Epidermal melanocyte (primary cell): ENCODE data around the gene CCSER2.

Source experiments
- DNase-seq: peaks from one replicate; pipeline ENCODE4 v3.0.0; 2011; ENCODE audit warnings: low spot score; ENCODE audit not compliant: insufficient read length

The CCSER2 gene

DNA sequence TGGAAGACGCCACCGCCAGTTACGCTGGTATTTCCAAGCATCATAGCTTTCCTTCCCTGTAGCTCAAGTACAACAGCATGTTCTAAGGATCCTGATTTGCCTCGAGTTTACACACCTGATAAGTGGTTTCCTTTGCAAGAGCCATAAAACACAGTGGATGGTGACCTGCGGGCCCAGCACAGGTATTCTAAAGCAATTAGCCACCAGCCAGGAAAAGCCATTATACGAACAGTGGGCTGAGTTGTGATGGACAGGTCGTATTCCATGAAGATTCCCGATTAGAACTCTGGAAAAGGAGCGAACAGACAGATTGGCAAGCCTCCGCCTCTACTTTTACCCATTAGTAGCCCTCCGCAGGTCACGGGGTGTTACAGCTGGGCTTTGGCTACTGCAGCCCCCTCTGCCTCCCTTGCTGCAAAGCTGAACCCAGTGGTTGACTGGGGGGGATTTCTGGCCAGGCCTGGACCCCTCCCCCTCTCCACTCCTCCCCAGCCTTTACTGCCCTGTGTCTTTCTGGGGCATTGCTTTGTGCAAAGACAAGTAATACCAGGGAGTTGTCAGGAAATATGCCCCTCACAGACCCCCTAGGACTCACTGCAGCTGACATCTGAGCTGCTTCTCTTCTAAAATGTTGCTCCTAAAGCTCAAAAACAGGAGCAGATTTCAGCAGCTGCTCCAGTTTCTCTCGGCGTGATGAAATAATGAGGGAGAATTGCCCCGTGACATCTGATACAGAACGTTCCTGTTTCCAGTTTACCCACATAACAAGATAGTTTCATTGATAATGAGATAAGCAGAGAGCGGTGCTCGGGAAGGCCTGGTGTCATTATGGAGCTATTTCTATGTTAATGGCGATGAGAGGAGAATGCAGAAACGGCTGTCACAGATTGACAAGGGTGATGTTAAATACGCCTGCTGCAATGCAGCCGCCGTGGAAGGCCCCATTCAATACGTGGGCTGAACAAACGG lies 214.4 kb downstream of the CCSER2 start:
- no peak for DNase-seq

DNA sequence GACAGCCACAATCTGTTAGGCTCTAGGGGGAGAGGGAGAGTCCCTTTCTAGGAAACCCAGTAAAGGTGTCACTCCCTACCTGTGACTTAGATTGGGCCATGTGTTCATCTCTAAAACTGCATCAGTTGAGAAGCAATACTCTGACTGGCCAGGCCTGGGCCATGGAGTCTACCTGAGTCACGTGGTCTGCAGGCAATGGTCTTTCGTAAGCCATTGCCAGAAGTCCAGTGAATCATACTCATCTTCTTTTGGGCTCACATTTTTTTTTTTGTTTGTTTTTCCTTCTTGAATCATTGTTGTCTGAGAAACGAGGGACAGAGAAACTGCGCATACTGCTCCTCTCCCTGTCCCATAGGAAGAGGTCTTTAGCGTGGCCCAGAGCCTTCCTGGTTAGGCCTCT lies 215.6 kb downstream of the CCSER2 start:
- no peak for DNase-seq

DNA sequence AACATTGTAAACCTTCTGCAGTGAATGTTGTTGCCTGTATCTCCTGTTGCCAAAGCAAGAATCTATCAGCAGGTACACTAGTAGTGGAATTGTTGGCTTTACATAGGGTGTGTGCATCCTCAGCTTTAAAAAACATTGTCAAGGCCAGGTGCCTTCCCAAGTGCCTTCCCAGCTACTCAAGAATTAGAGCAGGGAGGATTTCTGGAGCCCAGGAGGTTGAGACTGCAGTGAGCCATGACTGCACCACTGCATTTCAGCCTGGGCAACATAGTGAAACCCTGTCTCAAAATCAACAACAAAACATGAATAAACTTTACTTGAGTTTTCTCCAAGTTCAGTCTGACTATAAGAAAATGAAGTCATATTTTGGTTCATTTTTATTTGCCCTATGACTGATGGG lies 217.3 kb downstream of the CCSER2 start:
- no peak for DNase-seq

DNA sequence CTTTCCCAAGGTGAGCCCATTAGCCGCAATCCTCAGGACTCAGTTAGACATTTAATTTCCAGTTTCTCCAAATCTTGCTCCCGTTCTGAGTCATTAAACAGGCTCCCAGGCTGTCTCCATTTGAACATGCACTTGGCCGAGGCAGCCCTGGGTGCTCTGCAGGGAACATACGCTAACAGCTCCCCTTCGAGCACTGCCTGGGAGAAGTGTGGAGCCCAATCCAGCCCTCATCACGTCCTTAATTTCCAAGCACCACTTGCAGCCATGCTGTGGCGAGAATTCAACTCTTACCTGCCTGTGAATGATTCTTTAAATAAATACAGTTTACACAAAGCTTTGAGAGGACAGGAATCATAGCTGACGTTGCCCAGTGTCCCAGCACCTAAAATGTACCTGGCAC lies 218.2 kb downstream of the CCSER2 start:
- DNase-seq = no peak

DNA sequence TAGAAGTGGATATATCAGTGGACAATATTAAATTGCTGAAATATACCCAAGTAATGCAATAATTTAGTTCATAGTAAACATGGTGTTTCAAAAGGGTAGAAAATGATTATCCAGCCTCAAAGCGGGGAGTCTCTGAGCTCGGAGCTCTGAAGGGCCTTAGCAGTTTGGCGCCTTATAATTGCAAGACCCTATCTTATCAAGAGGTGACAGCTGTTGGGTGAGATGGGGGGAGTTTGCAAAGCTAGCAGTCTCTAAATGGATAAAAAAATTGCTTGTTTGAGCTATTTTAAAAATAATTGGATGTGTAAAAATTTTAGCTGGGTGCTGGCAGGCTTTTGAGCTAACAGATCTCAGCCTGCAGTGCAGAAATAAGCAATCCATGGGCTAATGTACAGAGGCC lies 219.2 kb downstream of the CCSER2 start:
- no peak for DNase-seq

DNA sequence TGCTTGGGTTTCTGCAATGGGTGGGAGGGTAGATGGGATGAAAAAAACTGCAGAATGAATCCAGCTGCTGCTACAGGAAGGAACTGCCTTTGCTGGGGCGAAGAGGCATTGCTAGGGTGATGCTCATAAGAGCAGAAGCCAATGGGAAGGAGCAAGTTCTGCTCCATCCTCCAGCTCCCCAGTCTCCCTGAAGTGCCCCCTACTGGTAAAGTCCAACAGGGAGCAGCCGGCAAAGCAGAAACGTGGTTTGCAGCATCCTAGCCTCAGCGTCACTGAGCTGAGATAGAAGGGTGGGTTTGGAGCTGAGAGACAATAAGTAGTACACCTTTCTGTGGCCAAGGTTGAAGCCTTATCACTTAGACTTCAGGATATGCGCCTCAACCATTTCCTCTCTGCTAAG lies 220.5 kb downstream of the CCSER2 start:
- DNase-seq = no peak

DNA sequence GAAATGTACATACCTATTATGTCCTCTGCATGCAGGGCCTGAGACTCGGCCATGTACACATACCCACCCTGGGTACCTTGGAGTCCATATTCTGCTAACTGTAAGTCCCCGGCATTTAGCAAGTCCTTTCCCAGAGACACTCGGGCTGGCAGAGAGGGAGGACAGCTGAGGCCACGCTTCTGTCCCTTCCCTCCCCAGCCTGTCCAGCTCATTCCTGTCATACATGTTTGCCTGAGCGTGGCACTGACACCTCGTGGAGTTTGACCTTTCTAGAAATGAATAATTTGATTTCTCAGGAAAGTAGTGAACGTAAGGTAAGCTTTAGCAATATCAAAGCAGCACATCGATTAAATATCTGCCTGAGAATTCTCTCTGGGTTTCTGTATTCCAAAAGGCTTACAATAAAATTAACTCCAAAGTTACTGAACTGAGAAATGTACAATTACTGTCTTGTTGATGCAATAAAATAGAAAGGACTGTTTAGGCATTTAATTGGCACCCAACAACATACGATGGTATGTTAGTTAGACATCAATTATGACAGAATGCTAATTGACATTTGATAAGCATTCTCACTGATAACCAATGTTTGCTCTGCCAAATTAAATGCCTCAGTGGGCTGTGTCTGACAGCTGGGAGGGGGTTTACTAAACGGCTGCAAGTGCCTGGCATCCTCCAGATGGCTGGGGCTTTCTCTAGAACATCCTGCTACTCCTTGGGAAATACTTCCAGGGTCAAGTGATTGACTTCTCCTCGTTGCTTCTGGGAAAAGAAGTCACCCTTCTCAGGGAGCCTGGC lies 221.2 kb downstream of the CCSER2 start:
- no peak for DNase-seq

DNA sequence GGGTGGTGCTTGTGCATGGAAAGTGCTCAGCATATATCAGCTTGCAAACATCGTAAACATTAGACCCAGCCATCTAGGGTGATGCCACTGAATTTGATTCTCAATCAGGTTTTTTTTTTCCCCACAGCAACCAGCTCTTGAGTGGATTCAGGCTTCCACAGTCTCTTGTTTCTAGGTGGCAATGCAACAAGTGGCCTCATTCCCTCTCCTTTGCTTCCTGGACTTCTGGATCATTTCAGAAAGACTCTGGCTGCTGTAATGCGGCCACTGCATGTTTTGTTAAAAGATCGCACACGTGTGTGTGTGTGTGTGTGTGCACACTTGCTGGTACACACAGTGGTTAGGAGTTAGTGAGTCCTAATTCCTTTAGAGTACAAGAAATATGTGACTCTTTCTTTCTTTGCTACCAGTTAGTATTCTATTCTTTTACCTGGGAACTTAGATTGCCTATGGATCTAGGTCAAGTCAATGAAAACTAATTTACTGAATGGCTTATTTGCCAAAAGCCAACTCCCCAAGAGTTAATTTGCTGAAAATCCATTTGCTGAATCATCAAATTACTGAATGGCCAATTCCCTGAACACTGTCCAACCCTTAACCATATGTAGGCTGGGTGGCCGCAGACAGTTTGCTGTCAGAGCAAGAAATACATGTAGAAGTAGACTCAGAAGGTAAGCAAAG lies 222.5 kb downstream of the CCSER2 start:
- no peak for DNase-seq

DNA sequence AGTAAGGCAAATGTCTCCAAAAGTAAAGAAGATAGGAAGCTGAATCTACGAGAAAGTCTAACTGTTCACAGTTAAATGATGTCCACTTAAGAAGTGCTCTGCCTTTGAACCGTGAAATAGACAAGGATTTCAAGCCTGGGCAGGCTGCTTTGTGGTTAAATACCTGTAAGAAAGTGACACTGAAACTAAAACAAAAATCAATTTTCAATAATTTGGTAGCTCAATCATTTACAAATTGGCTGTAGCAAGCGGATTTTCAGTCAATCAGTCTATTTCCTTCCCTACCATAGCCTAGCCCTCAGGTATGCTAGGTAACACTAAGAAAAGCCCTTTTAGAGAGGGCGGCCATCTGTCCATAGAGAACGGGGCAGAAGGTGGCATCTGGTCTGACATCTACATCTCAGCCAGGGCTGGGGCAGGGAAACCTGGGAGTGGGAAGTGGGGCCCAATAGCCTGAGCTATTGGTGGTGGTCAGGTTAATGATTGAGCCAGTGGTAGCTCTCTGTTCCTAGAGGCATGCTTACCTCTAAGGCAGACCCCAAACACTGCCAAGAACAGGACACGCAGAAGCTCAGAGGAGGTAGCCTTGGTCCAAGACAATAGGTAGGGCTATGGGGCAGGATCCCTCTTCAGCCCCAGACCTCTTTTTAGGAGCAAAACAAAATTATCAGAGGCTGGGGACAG lies 223.2 kb downstream of the CCSER2 start:
- no peak for DNase-seq

DNA sequence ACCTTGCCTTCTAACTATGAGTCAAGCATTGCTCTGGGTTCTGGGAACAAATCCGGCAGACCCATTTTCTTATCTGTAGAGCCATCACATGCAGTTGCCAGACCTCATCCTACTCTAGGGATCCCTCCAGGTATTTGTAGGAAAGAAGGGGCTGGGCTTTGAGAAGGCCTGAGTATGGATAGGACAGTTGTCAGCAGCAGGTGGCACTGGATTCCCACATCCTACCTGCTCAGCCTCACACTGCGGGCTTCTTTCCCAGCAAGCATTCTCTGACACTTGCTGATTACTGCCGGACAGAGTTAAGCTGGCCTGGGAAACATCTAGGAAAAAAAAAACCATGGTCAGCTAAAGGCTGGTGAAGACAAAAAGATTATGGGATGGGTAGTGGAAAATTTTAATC lies 224.1 kb downstream of the CCSER2 start:
- DNase-seq = no peak

DNA sequence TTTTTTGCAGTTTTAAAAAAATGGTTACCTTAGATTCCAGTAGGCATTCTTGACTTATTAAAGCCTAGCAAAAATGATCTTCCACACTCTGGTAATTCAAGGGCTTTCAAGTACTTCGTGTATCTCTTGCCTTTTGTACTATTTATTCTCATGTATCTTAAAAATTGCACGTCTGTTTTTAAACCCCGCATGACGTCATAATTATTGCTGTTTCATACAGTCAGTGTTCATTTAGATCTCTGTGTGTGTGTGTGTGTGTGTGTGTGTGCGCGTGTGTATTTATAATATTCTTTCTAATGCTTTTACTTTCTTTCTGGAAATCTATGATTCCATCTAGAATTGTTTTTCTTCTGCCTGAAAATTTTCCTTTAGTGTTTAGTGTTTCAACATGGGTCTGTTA lies 234.2 kb downstream of the CCSER2 start:
- DNase-seq = no peak

DNA sequence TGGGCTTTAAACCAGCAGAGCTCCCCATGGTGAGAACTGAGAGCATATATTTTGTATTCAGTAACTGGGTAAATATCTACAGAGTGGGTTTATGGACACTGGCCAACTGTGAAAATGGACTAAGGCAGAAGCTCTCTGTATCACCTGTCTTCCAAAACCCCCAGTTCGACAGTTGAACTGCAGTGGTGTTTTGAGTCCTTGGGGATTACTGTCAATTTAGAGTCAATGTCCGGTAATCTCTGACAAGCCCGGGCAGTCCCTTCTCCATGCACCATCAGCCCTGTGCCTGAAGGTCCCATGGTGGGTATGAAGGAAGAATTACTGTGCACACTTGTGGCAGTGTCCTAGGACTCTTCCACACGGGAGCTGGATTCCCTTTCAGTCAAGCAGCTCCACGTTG lies 235.0 kb downstream of the CCSER2 start:
- no peak for DNase-seq

DNA sequence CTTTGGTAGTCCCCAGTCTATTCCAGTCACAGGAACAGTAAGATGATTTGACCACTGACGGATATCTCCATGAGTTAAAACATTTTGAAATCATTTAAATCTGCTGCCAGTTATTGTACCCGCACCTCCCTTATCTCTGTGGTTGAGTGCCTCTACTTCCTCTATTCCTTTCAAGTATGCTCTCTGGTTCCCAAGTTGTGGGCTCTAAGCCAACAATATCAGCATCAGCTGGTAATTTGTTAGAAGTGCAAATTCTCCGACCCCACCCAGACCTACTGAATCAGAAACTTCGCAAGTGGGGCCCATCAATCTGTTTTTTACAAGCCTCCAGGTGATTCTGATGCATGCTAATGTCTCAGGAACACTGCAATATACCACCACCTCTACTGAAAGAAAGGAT lies 235.5 kb downstream of the CCSER2 start:
- no peak for DNase-seq

DNA sequence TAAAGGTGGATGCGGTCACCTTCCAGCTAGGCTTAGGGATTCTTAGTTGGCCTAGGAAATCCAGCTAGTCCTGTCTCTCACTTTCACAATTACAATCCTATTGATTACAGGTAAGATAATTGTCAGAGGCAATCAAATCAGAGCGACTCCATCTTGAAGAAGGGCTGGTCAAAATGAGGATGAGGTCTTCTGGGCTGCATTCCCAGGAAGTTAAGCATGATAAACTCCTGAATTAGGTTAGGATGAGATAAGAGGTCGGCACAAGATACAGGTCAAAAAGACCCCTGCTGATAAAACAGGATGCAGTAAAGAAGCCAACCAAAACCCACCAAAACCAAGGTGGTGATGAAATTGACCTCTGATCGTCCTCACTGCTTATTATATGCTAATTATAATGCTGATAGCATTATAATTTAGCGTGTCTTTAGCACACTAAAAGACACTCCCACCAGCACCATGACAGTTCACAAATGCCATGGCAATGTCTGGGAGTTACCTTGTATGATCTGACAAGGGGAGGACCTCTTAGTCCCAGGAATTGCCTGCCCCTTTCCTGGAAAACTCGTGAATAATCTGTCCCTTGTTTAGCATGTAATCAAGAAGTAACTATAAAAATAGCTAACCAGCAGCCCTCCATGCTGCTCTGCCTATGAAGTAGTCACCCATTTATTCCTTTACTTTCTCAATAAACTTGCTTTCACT lies 237.6 kb downstream of the CCSER2 start:
- no peak for DNase-seq

DNA sequence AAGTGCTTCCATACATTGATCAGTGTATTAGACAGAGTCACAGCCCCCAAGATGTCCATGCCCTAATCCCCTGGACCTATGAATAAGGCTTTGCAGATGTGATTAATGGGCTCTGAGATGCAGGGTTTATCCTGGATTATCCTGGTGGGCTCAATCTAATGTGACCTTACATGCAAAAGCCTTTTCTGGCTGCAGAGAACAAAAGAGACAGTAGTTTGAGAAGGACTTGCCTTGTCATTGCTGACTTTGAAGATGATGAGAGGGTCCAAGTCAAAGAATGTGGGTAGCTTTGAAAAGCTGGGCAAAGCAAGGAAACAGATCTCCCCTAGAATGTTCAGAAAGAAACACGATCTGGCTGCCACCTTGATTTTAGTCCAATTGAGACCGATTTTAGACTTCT lies 238.7 kb downstream of the CCSER2 start:
- no peak for DNase-seq
